SK-N-DZ (cell line): ENCODE measurements around the gene EGFLAM.
"Not testable (repeated sequence)": the region's sequence is repeated elsewhere in the genome, so short reads cannot be mapped to it uniquely, and the experiment has no call there.

ENCODE experiments used
- DNase-seq: peaks from one replicate; pipeline ENCODE4 v3.0.0-alpha.2; 2015; ENCODE audit warnings: low spot score

Gene EGFLAM

DNA sequence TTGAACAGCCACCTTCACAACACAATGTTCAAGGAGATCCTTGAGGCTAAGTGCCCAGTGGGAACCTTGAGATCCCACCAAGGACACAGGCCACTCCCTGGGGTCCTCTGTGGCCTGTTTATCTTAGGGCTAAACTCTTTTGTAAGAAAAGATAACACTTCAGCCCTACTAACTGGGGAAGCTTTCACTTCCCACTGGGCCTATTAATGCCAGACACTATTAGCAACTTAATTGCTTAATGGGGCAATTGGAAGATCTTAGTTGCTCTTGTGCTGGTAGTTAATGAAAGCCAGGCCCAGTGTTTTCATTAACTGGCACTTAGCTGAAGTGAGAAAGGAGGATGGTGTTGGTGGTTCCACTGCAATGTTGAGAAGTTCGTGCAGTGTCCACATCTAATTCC lies 117.1 kb downstream of the EGFLAM start:
- no peak for DNase-seq

GRCh38 chr5:38376404-38376803 lies 118.0 kb downstream of the EGFLAM start:
- no peak for DNase-seq

- no peak for DNase-seq
These were observed 120.2 kb downstream of the EGFLAM start for GRCh38 chr5:38378579-38378978.

- DNase-seq = no peak
These were observed 121.1 kb downstream of the EGFLAM start for GRCh38 chr5:38379350-38379937.

- no peak for DNase-seq
These were observed 122.2 kb downstream of the EGFLAM start for GRCh38 chr5:38380537-38380936.

- no peak for DNase-seq
These were observed 123.0 kb downstream of the EGFLAM start for GRCh38 chr5:38381361-38381760.

- DNase-seq = peak; percentile 77
These were observed 124.5 kb downstream of the EGFLAM start for GRCh38 chr5:38382898-38383297.

DNA sequence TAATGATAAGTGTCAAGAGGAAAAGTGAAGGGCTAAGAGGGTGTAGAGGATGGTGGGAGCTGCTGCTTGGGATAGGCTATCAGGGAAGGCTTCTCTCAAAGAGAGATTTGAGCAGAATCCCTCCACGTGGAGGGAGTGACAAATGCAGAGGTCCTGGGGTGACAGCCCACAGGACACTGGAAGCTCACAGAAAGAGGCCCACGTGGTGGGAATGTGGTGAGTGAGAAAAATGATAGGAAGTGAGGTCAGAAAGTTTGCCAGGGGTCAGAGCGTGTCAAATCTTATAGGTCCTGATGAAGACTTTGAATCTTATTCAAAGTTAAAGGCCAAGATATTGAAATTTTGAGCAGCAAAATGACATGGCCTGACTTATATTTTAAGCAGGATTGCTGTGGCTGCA lies 125.3 kb downstream of the EGFLAM start:
- no peak for DNase-seq

GRCh38 chr5:38384396-38384795 lies 126.0 kb downstream of the EGFLAM start:
- no peak for DNase-seq

- no peak for DNase-seq
These were observed 128.8 kb downstream of the EGFLAM start for GRCh38 chr5:38387161-38387560.

DNA sequence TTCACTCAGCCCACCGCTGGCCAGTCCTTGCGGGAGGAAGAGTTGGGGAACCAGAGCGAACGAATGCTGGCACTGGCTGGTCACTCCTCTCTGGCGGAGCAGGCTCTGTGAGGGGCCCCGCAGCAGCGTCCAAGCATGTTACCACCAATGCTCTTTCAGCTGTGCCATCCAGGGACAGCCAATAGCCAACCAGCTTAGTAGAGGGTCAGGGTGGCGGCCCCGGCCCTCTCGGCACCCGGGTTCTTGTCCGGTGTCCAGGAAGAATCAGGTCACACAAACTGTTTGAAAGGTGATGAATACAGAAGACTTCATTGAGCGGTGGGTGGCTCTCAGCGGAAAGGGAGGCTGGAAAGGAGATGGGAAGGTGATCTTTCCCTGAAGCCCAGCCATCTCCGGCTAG lies 135.3 kb downstream of the EGFLAM start:
- DNase-seq = no peak

DNA sequence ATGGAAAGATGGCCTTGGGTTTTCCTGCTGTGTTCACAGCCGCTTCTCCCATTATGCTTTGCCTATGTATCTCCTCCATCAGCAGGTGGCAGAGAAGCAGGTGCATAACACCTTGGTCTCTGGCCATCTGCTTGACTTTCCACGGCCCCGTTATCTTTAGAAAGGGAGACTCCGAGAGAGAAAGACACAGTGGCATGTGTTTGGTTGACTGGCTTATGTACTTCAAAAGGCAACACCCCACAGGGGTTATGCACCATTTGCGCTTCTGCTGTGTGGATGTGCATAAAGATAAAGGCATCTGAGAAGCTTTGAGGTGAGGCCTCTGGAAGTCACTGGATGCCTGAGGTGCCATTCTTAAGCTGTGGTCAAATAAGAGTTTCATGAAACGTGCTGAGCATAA lies 138.4 kb downstream of the EGFLAM start:
- DNase-seq = no peak

DNA sequence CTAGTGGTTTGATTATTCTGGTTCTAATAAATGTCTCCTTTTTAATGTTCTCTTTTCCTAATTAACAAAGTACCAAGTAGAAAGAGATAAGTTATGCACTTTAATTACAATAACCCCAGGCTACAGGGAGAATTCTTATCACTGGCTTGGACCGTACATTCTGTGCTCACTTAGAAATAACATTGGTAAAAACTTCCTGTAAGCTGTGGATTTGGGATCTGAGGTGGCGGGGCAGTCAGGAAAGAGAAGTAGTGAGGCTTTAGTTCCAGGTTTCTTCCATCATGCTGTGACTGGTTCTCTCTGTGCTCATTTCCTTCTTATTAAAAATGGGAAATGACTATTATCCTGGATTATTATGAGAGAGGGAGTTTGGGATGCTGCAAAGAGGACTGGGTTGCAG lies 142.0 kb downstream of the EGFLAM start:
- DNase-seq = no peak

- no peak for DNase-seq
These were observed 142.8 kb downstream of the EGFLAM start for GRCh38 chr5:38401145-38401544.

- no peak for DNase-seq
These were observed 145.0 kb downstream of the EGFLAM start for GRCh38 chr5:38403406-38403805.

- no peak for DNase-seq
These were observed 145.7 kb downstream of the EGFLAM start for GRCh38 chr5:38403877-38404635.

GRCh38 chr5:38404667-38405276 lies 146.4 kb downstream of the EGFLAM start:
- DNase-seq = no peak

GRCh38 chr5:38408446-38409198 lies 150.3 kb downstream of the EGFLAM start:
- no peak for DNase-seq

DNA sequence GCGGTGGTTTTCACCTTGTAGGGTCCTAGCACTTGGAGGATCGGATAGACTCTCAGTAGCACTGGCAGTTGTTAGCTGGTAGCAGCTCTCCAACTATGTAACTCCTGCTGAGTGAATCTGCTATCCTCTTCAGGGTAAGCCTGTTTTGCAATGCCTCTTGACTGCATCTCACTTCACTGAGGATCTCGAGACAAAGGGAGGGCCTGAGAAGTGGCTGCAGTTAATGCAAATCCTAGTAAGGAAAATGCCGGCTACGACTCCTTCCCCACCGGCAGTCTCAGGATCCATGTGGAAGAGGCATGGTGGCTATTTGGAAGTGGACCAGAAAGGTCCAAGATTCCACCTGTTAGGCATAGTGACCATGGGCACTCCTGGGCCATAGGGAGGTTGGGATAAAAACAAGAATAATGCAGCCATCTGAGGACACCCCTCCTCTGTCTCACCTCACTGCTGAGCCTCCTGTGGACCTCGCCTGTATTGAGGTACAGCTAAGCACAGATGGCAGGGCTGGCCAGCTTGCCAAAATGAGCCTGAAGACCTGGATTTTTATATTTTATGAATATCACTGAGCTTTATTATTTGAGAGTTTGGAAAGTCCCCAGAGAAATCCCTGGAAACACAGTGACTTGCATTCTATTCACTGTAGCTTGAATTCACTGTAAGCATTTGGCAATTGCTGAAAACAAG lies 152.1 kb downstream of the EGFLAM start:
- no peak for DNase-seq

DNA sequence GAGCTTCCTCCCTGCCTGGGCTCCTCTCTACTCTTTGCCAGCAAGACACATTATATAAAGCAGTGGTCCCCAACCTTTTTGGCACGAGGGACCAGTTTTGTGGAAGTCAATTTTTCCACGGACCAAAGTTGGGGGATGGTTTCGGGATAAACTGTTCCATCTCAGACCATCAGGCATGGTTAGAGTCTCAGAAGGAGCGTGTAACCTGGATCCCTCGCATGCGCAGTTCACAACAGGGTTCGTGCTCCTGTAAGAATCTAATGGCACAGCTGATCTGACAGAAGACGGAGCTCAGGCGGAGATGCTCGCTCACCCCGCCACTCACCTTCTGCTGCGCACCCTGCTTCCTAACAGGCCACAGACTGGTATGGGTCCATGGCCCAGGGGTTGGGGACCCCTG lies 155.3 kb downstream of the EGFLAM start:
- DNase-seq = no peak

GRCh38 chr5:38414348-38414747 lies 156.0 kb downstream of the EGFLAM start:
- no peak for DNase-seq

DNA sequence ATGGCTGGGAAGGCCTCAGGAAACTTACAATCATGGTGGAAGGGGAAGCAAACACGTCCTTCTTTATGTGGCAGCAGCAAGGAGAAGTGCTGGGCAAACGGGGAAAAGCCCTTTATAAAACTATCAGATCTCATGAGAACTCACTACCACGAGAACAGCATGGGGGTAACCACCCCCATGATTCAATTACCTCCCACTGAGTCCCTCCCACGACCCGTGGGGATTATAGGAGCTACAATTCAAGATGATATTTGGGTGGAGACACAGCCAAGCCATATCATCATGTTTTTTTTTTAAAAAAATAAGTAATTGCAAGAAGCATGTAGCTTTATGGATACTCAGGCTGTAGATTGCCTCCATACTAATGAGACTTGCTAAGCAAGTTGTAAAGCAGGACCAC lies 157.4 kb downstream of the EGFLAM start:
- DNase-seq = not testable (repeated sequence)
